Fibroblast of lung (primary cell): ENCODE measurements around the gene KLHL29. TPM values are rescaled to one million over a fixed set of nuclear protein-coding genes. Genes with fewer than 3 reads are reported as not detected.

ENCODE experiments used
- DNase-seq, 2 donors: peaks; one replicate each; pipeline versions ENCODE4 v3.0.0 to v3.0.0-alpha.2; 2010; ENCODE audit warnings: low read depth in 2 of 2
- H2AFZ ChIP-seq: 2 replicates; pipeline ENCODE4 v1.5.1; 2012; ENCODE audit warnings: low read length, control low read depth, inconsistent platforms
- H3K27ac ChIP-seq: 2 replicates; pipeline ENCODE4 v1.5.1; 2011; ENCODE audit warnings: low read length, control low read depth; ENCODE audit not compliant: insufficient read depth
- H3K27me3 ChIP-seq: 2 replicates; pipeline ENCODE4 v1.5.1; 2011; ENCODE audit warnings: mild to moderate bottlenecking, low read length; ENCODE audit not compliant: control insufficient read depth, insufficient read depth
- H3K36me3 ChIP-seq: 2 replicates; pipeline ENCODE4 v1.5.1; 2011; ENCODE audit warnings: low read length; ENCODE audit not compliant: control insufficient read depth, insufficient read depth
- H3K4me1 ChIP-seq: 2 replicates; pipeline ENCODE4 v1.5.1; 2011; ENCODE audit warnings: low read length; ENCODE audit not compliant: control insufficient read depth, insufficient read depth; ENCODE audit errors: extremely low read depth
- H3K4me2 ChIP-seq: 2 replicates; pipeline ENCODE4 v1.5.1; 2011; ENCODE audit warnings: low read length, control low read depth; ENCODE audit not compliant: insufficient read depth; ENCODE audit errors: extremely low read depth
- H3K4me3 ChIP-seq, 4 experiments: fragments of 200-600 bp in 1 of 4; sonication (generic) in 1 of 4; replicated peaks in 1 of 4; 2 replicates each; pipeline ENCODE4 v1.5.1; 2011 to 2016; ENCODE audit warnings: low read length in 4 of 4, low read depth in 3 of 4, mild to moderate bottlenecking in 3 of 4, control low read depth in 2 of 4, inconsistent platforms in 1 of 4, mixed read lengths in 1 of 4; ENCODE audit not compliant: insufficient read depth in 1 of 4; ENCODE audit errors: control extremely low read depth in 1 of 4
- H3K79me2 ChIP-seq: 2 replicates; pipeline ENCODE4 v1.5.1; 2012; ENCODE audit warnings: mild to moderate bottlenecking, low read length, inconsistent platforms; ENCODE audit not compliant: control insufficient read depth, insufficient read depth
- H3K9ac ChIP-seq: 2 replicates; pipeline ENCODE4 v1.5.1; 2011; ENCODE audit warnings: mild to moderate bottlenecking, low read length, control low read depth; ENCODE audit not compliant: insufficient read depth
- H3K9me3 ChIP-seq: 2 replicates; pipeline ENCODE4 v1.5.1; 2012; ENCODE audit warnings: low read depth, low read length; ENCODE audit not compliant: control insufficient read depth, insufficient read depth
- H4K20me1 ChIP-seq: 2 replicates; pipeline ENCODE4 v1.5.1; 2011; ENCODE audit warnings: low read length; ENCODE audit not compliant: control insufficient read depth, insufficient read depth; ENCODE audit errors: extremely low read depth
- CTCF ChIP-seq, 2 donors: IDR thresholded peaks in 1 of 2; conservative IDR thresholded peaks in 1 of 2; 1 replicate in 1 of 2; 2 replicates in 1 of 2; pipeline ENCODE4 v1.5.1; 2011 to 2012; ENCODE audit warnings: low read length in 2 of 2, control low read depth in 1 of 2, inconsistent platforms in 1 of 2, low read depth in 1 of 2, mild to moderate bottlenecking in 1 of 2
- EZH2 ChIP-seq: IDR thresholded peaks from 2 replicates; pipeline ENCODE4 v1.5.1; 2012; ENCODE audit warnings: low read length, control low read depth, mild to moderate bottlenecking; ENCODE audit errors: missing control alignments
- polyA plus RNA-seq, 2 donors: library from polyadenylated mRNA; depleted of rRNA in 1 of 2; stranded (reverse) in 1 of 2; unstranded in 1 of 2; fragments of >200 nt; gene quantifications; 2 replicates each; pipeline ENCODE4 v1.2.1, GENCODE V29; 2011 to 2012; ENCODE audit warnings: missing spikeins in 1 of 2
- total RNA-seq: library from RNA; depleted of rRNA; stranded (reverse); fragments of >200 nt; gene quantifications from 2 replicates; pipeline ENCODE4 v1.2.1, GENCODE V29; 2014

The KLHL29 gene
- total and polyA plus RNA-seq, 2 donors (not counting 1 experiment from before 2014, with no cell fraction given): 7.1 to 7.9 TPM

GRCh38 chr2:23554054-23554697, 169.2 kb downstream of the KLHL29 start:
- TF ChIP-seq EZH2: no peak
- TF ChIP-seq CTCF (conservative IDR thresholded peaks at IDR 0.05 in 1 of 2, IDR thresholded peaks at IDR 0.05 in 1 of 2; ENCODE audit: low read depth in 1 of 2, low read length in 2 of 2): no peak
- Histone ChIP-seq H4K20me1 (no peaks in the 10 kb centered on the region), H3K9ac (no peak overlapping the region), H3K4me2 (peak overlapping the region; percentile 40), H3K9me3 (no peaks in the 10 kb centered on the region), H3K4me1 (no peaks in the 10 kb centered on the region), H3K27ac (no peak overlapping the region), H3K79me2 (no peaks in the 10 kb centered on the region), H2AFZ (no peak overlapping the region), H3K27me3 (no peaks in the 10 kb centered on the region), H3K36me3 (no peaks in the 10 kb centered on the region), H3K4me3 (no peak overlapping the region)
- peak in 1 of 2 donors; percentile 73 for DNase-seq

GRCh38 chr2:23555944-23556343, 171.0 kb downstream of the KLHL29 start:
- H3K4me2 ChIP-seq: no peak overlapping the region
- no peaks in the 10 kb centered on the region for H3K9me3 ChIP-seq
- H3K9ac ChIP-seq: no peak overlapping the region
- H3K27ac ChIP-seq: no peak overlapping the region
- no peak overlapping the region for H3K4me3 ChIP-seq
- H2AFZ ChIP-seq: no peak overlapping the region
- no peaks in the 10 kb centered on the region for H3K27me3 ChIP-seq
- H3K4me1 ChIP-seq: no peaks in the 10 kb centered on the region
- no peak for DNase-seq
- H3K79me2 ChIP-seq: no peaks in the 10 kb centered on the region
- no peaks in the 10 kb centered on the region for H4K20me1 ChIP-seq
- TF ChIP-seq CTCF (conservative IDR thresholded peaks at IDR 0.05 in 1 of 2, IDR thresholded peaks at IDR 0.05 in 1 of 2; ENCODE audit: low read depth in 1 of 2, low read length in 2 of 2) (no peak), EZH2 (no peak)
- H3K36me3 ChIP-seq: no peaks in the 10 kb centered on the region

DNA sequence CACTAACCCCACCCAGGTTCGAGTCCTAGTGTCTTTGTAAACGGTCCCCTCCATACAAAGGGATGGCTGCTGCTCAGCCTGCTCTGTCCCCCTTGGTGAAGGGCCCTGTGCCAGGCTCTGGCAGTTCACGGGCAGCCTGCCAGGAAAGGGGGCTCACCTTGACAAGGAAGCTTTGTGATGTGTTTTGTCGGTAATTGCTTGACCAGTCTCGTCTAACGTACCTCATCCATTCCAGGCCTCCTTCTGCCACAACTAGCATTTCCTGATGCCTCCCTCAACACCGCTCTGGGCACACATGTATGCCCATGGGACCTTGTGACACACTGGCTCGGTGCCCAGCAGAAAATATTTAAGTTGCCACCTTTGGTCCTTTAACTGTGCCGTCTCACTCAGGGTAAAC, 171.9 kb downstream of the KLHL29 start:
- Histone ChIP-seq H4K20me1 (no peaks in the 10 kb centered on the region), H3K4me1 (no peaks in the 10 kb centered on the region), H3K27ac (no peak overlapping the region), H3K36me3 (no peaks in the 10 kb centered on the region), H3K9me3 (no peaks in the 10 kb centered on the region), H3K4me3 (no peak overlapping the region), H2AFZ (no peak overlapping the region), H3K79me2 (no peaks in the 10 kb centered on the region), H3K27me3 (no peaks in the 10 kb centered on the region), H3K4me2 (no peak overlapping the region), H3K9ac (no peak overlapping the region)
- TF ChIP-seq EZH2: no peak
- TF ChIP-seq CTCF (conservative IDR thresholded peaks at IDR 0.05 in 1 of 2, IDR thresholded peaks at IDR 0.05 in 1 of 2; ENCODE audit: low read depth in 1 of 2, low read length in 2 of 2): no peak
- DNase-seq: no peak
